BE2C (cell line): ENCODE measurements around the gene KBTBD4.
"Not testable (repeated sequence)": the region's sequence is repeated elsewhere in the genome, so short reads cannot be mapped to it uniquely, and the experiment has no call there.

Experiments used
- DNase-seq: peaks from one replicate; pipeline ENCODE4 v3.0.0-alpha.2; 2020
- H3K27me3 ChIP-seq: fragments of 250-450 bp; sonication (Bioruptor Pico); 2 replicates; pipeline ENCODE4 v1.5.1; 2020; ENCODE audit warnings: mild to moderate bottlenecking
- H3K36me3 ChIP-seq: fragments of 250-450 bp; sonication (Bioruptor Pico); 2 replicates; pipeline ENCODE4 v1.5.1; 2020; ENCODE audit warnings: mild to moderate bottlenecking
- H3K4me1 ChIP-seq: fragments of 250-450 bp; sonication (Bioruptor Pico); 2 replicates; pipeline ENCODE4 v1.5.1; 2020
- H3K4me3 ChIP-seq: 2 replicates; pipeline ENCODE4 v1.5.1; 2011; ENCODE audit warnings: low read depth, low read length
- H3K9me3 ChIP-seq: fragments of 250-450 bp; sonication (Bioruptor Pico); 2 replicates; pipeline ENCODE4 v1.5.1; 2020
- TF ChIP-seq, protein P1 (sequence below): IDR thresholded peaks from 2 replicates; pipeline ENCODE4 v1.5.1; 2012; ENCODE audit warnings: mild to moderate bottlenecking, low read depth, low read length

Gene KBTBD4

GRCh38 chr11:47558695-47559094 lies 20.1 kb downstream of the KBTBD4 start:
- no peaks in the 10 kb centered on the region for H3K36me3 ChIP-seq
- TF ChIP-seq, protein P1, sequence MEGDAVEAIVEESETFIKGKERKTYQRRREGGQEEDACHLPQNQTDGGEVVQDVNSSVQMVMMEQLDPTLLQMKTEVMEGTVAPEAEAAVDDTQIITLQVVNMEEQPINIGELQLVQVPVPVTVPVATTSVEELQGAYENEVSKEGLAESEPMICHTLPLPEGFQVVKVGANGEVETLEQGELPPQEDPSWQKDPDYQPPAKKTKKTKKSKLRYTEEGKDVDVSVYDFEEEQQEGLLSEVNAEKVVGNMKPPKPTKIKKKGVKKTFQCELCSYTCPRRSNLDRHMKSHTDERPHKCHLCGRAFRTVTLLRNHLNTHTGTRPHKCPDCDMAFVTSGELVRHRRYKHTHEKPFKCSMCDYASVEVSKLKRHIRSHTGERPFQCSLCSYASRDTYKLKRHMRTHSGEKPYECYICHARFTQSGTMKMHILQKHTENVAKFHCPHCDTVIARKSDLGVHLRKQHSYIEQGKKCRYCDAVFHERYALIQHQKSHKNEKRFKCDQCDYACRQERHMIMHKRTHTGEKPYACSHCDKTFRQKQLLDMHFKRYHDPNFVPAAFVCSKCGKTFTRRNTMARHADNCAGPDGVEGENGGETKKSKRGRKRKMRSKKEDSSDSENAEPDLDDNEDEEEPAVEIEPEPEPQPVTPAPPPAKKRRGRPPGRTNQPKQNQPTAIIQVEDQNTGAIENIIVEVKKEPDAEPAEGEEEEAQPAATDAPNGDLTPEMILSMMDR: no peak

DNA sequence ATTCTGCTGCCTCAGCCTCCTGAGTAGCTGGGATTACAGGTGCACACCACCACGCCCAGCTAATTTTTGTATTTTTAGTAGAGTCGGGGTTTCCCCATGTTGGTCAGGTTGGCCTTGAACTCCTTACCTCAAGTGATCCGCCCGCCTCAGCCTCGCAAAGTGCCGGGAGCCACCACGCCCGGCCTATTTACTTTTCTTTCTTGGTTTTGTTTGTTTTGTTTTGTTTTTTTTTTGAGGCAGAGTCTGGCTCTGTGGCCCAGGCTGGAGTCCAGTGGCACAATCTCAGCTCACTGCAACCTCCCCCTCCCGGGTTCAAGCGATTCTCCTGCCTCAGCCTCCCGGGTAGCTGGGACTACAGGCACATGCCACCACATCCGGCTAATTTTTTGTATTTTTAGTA lies 21.8 kb downstream of the KBTBD4 start:
- H3K9me3 ChIP-seq, H3K27me3 ChIP-seq, H3K4me3 ChIP-seq, DNase-seq, H3K4me1 ChIP-seq, H3K36me3 ChIP-seq: not testable (repeated sequence)

More at GRCh38 chr11:47558695-47559094, 20.1 kb downstream of the KBTBD4 start:
- Histone ChIP-seq H3K9me3 (no peaks in the 10 kb centered on the region), H3K4me1 (no peaks in the 10 kb centered on the region), H3K4me3 (no peak overlapping the region), H3K27me3 (no peaks in the 10 kb centered on the region)
- no peak for DNase-seq

DNA sequence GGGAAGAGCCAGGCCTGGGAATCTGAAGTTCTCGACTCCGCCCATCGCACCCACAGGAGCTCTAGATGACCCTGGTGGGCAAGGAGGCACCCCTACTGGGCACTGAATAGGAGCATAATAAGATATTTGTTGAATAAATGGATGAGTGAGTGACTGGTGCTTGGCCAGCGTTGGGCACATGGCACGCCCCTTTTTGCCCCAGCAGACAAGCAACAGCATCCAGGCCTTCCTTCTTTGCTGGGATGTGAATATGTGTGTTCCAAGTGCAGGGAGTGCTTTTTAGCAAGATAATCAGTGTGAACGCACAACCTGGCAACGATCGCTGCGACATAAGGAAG lies 25.4 kb downstream of the KBTBD4 start:
- DNase-seq: no peak
- peak overlapping the region; percentile 55 for H3K4me3 ChIP-seq
- no peaks in the 10 kb centered on the region for H3K36me3 ChIP-seq
- TF ChIP-seq, protein P1: no peak
- no peaks in the 10 kb centered on the region for H3K9me3 ChIP-seq
- no peaks in the 10 kb centered on the region; the same call in 1 of the 2 replicates for H3K4me1 ChIP-seq
- no peaks in the 10 kb centered on the region for H3K27me3 ChIP-seq

GRCh38 chr11:47552566-47553405 lies 26.0 kb downstream of the KBTBD4 start, which contains the start of gene CELF1:
TSS of gene CELF1 (minus strand) at chr11:47553132. CDS start at chr11:47499523, 53,609 bp downstream.
- TF ChIP-seq, protein P1: peak; percentile 45
- no peaks in the 10 kb centered on the region for H3K27me3 ChIP-seq
- no peaks in the 10 kb centered on the region for H3K36me3 ChIP-seq
- H3K9me3 ChIP-seq: no peaks in the 10 kb centered on the region
- H3K4me1 ChIP-seq: no peaks in the 10 kb centered on the region; the same call in 1 of the 2 replicates
- peak within 1 kb of the TSS; percentile 84 for H3K4me3 ChIP-seq
- peak; percentile 88 for DNase-seq

DNA sequence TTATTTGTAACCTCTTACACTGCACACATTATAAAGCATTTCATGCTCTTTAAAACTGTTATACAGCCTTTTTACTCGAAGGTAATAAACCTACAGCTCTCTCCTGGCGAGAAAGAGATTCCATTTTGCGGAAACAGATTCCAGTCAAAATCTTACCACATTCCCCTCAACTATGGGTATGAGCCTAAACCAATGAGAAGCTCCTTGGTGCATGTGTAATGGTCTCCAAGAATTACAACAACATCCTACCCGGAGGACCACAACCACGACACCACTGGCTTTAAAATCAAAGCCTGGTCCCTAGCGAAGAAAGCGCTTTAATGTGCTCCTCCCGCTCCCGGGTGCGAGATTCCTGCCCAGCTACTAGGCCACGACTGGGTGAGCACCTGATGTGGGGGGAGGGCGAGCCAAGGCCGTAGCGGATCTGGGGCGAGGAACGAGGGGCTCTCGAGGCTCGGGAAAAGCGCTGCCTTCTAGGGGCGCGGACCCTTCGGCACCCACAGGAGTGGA lies 26.7 kb downstream of the KBTBD4 start:
- peak overlapping the region; percentile 84 for H3K4me3 ChIP-seq
- TF ChIP-seq, protein P1: no peak
- peak; percentile 18 for DNase-seq
- H3K4me1 ChIP-seq: no peaks in the 10 kb centered on the region; the same call in 1 of the 2 replicates
- H3K27me3 ChIP-seq: no peaks in the 10 kb centered on the region
- H3K9me3 ChIP-seq: no peaks in the 10 kb centered on the region
- no peaks in the 10 kb centered on the region for H3K36me3 ChIP-seq

DNA sequence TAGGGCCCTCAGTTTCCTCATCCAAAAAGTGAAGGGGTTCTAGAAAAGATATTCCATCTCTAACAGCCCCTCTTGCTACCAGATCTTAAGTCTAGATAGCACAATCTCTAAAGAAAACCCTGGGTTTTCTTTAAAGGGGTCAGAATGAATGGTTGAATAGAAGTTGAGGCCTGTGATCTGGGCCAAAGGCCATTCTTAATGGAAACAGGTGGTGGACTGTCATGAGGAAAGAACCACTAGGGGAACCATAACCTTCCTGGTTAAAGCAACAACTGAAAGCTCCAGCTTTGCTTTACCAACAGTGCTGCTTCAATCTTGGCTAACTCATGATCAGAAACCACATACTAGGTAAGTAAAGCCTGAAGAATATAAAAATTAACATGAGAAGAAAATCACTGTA lies 27.7 kb downstream of the KBTBD4 start:
- no peaks in the 10 kb centered on the region; the same call in 1 of the 2 replicates for H3K4me1 ChIP-seq
- no peak for DNase-seq

More for the DNA sequence above, 27.7 kb downstream of the KBTBD4 start:
- Histone ChIP-seq H3K4me3 (peak overlapping the region; percentile 84), H3K36me3 (no peaks in the 10 kb centered on the region), H3K27me3 (no peaks in the 10 kb centered on the region), H3K9me3 (no peaks in the 10 kb centered on the region)
- TF ChIP-seq, protein P1: peak; percentile 56
